SK-N-DZ (cell line): Measurements from ENCODE around the gene MAP2K6. TPM values are rescaled to one million over a fixed set of nuclear protein-coding genes. Genes with fewer than 3 reads are reported as not detected.

ENCODE experiments used
- DNase-seq: peaks from one replicate; pipeline ENCODE4 v3.0.0-alpha.2; 2015; ENCODE audit warnings: low spot score
- polyA plus RNA-seq, 2 experiments: library from polyadenylated mRNA; depleted of rRNA; stranded (reverse); fragments of >200 nt; gene quantifications; 2 replicates each; pipeline ENCODE4 v1.2.3, GENCODE V29; 2014

MAP2K6 gene
- 13.8 and 15.6 TPM in 2 replicates for polyA plus RNA-seq (2014; cell fraction: cytosol; rRNA removed)
- polyA plus RNA-seq (2014; cell fraction: nucleus; rRNA removed), result 7.1 and 8.0 TPM in 2 replicates

DNA sequence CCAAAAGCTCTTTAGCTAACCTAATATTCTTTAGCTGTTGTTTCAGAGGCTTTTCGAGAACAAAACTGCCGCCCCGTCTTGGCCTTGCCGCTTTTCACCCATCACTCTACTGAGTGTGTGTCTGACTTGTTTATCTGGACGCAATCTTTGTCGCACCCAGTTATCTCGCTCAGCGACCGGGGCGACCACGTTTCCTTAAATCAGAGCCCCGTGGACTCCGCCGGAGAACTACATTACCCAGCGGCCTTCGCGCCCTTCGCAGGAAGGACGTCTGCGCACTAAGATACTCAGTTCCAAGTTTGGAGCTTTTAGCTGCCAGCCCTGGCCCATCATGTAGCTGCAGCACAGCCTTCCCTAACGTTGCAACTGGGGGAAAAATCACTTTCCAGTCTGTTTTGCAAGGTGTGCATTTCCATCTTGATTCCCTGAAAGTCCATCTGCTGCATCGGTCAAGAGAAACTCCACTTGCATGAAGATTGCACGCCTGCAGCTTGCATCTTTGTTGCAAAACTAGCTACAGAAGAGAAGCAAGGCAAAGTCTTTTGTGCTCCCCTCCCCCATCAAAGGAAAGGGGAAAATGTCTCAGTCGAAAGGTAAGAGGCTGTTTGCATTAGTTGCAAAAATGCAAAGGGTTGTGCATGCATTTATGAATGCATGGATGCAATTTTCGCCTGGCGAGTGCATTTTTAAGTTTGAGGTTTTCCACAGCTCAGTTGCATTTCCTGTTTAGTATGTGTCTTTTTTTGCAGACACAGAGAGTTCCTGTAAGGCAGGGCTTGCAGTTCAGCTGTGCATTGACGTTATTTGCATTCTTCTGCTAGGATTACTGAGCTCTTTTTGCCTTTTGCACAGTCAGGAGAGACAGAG, at the start of gene MAP2K6:
Gene MAP2K6 (plus strand): TSS at position 290 of the 867 bp plus-strand sequence. CDS start 288 bp downstream, at position 578.
- peak; percentile 88 for DNase-seq

DNA sequence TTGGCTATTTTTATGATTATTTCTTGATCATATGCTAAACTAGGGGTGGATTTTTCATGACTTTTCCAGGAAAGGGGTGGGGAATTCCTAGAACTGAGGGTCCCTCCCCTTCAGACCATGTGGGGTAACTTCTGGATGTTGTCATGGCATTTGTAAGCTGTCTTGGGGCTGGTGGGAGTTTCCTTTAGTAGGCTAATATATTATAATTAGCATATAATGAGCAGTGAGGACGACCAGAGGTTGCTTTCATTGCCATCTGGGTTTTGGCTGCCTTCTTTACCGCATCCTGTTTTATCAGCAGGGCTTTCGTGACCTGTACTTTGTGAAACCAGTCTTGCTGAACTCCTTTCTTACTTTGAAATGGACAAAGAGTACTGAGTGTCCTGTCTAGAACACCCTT, 47.2 kb upstream of the MAP2K6 start:
- no peak for DNase-seq

- DNase-seq, result no peak
Measured at GRCh38 chr17:69373069-69373468, 41.4 kb upstream of the MAP2K6 start.

- DNase-seq, result no peak
Measured at GRCh38 chr17:69375229-69375628, 39.3 kb upstream of the MAP2K6 start.

- no peak for DNase-seq
Measured at GRCh38 chr17:69388822-69389442, 25.6 kb upstream of the MAP2K6 start.

DNA sequence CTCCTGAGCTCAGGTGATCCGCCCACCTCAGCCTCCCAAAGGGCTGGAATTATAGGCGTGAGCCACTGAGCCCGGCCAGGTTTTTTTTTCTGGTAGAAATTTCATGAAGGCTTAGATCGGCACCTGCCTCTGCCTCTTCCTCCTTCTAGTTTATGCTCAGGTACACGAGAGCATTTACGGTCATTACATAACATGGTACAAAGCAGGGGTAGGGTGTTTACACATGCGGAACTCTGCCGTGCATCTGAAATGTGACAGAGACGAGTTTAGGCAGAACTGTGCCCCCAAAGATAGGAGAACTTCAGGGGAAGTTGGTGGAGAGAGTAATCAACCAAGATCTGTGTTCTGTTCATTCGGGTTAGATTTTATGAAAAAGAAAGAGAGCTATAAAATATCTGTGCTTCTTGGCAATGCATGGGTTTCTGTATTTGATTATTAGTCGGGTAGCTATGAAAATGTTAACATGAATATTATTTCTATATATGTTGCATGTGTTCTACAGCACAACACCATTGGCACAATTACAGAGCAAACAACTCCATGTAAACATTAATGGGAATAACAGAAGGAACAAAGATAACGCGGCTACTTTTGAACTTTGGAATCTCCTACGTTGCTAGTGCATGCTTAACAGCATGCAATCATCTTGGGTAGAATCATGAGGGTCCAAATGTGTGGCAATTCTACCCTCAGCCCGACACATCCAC, 23.5 kb upstream of the MAP2K6 start:
- no peak for DNase-seq

GRCh38 chr17:69401251-69401650, 13.2 kb upstream of the MAP2K6 start:
- DNase-seq, result no peak

DNA sequence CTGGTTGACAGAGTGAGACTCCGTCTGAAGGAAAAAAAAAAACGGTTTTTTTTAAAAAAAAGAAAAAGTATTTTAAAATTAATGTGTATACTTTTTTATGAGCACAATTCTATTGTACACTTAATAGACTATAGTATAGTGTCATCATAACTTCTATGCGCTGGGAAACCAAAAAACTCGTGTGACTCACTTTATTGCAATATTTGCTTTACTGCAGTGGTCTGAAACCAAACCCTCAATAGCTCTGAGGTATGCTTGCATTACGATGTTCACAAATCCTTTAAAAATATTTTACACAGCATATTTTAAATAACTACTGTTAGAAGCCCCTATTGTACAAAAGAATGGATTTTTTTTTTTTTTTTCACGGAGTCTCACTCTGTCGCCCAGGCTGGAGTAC, 12.4 kb upstream of the MAP2K6 start:
- DNase-seq, result no peak

DNA sequence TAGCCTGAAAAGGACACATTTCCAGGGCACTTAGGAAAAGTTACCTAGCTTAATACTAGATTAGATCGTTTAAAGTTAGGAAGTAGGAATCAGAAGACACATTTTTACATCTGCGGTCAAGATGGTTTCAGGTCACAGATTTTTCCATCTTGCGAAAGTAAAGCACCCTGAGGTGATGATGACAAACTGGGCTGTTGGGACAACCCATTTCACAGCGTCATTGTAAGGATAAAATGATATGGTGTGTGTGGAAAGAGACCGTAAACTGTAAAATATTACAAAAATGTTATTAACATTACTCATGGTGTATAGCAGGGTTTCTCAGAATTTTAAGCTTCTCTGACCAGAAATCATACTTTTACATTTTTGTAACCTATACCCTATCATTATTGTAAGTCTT, 10.1 kb upstream of the MAP2K6 start:
- no peak for DNase-seq

- DNase-seq, result no peak
Measured at GRCh38 chr17:69405096-69405495, 9.4 kb upstream of the MAP2K6 start.

DNA sequence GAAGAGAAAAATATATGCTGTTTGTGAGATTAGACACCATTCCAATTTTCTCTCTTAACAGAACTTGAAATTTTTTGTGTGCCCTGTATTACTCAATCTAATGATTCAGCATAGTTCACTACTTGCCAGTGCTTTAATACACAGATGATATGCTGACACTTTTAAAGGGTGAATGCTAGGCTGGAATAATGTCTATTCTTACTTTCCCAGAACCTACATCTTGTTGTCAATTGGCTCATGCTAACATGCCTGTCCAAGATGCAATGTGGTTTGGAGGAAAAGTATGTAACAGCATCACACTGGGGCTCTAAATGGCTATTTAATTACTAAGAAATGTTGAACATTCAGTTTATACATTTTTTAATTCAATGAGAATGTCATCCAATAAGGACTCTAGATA, 7.6 kb upstream of the MAP2K6 start:
- no peak for DNase-seq

DNA sequence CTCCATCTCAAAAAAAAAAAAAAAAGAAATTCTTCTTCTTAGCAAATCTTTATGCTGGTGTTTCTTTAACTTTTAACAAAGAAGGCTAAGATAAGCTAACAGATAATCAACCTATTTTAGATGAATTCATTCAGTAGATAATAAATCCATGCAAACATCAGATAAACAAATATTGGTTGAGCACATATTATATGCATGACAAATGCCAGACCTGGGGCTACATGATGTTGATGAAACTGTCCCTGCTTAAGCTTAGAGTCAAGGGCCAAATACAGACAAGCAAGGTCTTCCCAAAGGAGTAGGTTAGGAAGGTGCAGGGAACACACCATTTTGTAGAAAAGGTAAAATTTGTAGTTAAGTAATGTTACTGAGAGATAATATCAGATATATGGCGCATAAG, 6.7 kb upstream of the MAP2K6 start:
- DNase-seq, result no peak

GRCh38 chr17:69410671-69411070, 3.8 kb upstream of the MAP2K6 start:
- peak; percentile 17 for DNase-seq

DNA sequence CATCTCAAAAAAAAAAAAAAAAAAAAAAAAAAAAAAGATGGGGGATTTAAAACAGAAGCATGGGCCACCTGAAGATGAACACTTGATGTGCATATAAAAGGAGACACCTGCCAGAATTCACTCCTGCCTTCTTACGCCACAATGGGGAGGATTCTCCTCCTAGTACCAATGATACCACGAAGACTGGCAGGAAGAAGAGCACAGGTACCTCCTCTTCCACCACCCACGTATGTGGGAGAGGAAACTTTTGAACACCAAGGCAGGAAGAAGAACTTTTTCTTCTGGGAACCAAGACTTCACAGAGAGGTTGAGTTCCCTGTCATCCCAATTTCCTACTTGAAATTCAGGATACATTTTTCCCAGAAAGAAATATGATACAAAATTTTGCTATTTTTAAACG, 2.7 kb upstream of the MAP2K6 start:
- no peak for DNase-seq

- no peak for DNase-seq
Measured at GRCh38 chr17:69412251-69412671, 2.2 kb upstream of the MAP2K6 start.

- no peak for DNase-seq
Measured at GRCh38 chr17:69415431-69415830, 934 bp downstream of the MAP2K6 start.

DNA sequence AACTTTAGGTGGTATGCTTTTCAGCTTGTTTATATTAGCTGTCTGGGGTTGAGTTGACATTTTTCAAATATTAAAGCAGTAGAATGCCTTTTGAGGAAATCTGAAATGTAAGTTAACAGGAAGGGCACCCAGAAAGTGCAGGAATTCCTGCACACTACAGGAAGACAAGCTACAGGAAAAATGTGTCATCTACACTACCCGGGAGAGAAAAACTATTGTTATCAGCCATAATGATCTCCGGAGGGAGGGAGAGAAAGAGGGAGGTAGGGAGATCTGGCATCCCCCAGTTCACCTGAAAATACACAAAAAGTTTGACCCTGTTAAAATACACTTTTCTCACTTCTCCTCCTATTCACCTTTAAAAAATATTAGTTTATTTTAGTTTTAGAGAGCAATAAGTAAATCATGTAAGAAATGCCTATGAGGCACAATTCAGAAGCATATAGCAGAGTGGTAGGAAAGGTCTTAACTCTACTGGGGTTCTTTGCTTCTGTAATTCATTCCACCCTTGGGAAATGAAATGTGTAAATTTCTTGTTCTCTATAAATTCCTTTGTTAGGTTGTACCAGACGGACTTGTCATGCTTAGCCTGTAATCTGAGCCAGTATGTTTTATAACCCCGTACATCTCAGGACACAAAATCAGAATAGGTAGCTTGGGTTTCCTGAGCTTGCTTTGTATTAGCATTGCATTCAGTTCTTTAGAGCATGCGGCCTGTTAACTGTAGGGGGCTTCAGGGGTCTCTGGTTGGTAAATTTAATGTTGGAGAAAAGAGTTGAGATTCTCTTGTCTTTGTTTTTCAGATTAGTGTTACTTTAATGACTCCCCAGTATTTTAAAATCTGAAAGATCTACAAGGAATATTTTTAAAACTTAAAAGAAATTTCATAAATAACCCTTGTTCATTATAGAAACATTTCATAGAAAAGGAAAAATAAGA, 3.3 kb downstream of the MAP2K6 start:
- DNase-seq, result no peak

GRCh38 chr17:69418535-69418934, 4.0 kb downstream of the MAP2K6 start:
- no peak for DNase-seq

GRCh38 chr17:69423450-69423849, 9.0 kb downstream of the MAP2K6 start:
- no peak for DNase-seq

DNA sequence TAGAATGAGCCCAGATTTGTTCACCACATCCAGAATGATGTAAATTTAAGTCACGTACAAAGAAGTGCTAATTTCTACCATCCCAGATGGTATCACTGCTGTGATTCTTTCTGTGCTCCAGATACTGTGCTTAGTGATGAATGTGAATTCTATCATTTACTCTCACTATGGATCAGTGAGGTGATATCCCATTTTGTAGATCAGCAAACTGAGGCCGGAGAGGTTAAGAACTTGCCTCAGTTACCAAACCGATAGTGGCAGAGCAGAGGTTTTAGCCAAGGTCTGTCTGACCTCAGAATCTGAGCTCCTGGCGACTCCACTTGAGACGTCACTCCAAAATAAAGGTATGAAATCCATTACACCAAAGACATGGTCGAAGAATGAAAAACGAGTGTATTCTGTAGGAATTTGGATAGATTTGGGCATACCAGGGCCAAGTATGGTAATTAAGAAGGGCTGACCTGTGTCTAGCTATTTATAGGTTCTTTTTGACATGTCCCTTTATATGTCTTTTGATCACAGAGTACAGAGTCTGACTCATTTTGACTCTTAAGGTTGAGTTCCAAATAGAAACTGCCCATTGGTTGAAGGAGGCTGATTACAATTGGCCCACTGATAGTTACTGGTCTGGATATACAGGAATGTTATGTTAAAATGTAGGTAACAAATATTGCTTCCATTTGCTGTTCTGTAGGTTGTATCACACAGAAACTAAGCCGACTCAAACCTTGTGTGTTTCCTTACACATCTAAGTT, 10.0 kb downstream of the MAP2K6 start:
- DNase-seq, result no peak
